Stimulated activated CD8-positive, alpha-beta memory T cell treated with anti-CD3 and anti-CD28 coated beads, Interleukin-15, amount 100 ng/mL, for 1 hour (primary cell): ENCODE measurements around the gene HAND1.

ENCODE experiments used
- DNase-seq: peaks from one replicate; pipeline ENCODE4 v3.0.0-alpha.2; 2020; ENCODE audit warnings: low read depth

HAND1 gene

DNA sequence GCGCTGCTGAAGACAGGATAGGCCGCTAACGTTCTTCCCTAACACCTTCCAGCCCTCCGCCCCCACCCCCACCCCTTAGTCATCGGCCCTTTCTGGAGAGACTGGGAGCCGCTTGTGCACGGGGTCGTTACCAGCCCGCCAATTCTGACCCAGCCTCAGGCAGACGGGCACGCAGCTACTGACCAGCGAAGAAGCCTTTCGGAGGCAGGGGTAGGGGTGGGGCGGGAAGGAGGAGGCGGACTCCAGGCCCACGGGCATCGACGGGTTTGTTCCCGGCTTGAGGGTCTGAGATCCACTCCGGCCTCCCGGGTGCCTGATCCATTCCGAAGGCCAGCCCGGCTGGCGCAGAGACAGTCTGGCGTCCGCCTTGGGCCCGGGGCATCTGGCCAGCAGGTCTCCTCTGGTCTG, 729 bp upstream of the HAND1 start:
- DNase-seq, result no peak

DNA sequence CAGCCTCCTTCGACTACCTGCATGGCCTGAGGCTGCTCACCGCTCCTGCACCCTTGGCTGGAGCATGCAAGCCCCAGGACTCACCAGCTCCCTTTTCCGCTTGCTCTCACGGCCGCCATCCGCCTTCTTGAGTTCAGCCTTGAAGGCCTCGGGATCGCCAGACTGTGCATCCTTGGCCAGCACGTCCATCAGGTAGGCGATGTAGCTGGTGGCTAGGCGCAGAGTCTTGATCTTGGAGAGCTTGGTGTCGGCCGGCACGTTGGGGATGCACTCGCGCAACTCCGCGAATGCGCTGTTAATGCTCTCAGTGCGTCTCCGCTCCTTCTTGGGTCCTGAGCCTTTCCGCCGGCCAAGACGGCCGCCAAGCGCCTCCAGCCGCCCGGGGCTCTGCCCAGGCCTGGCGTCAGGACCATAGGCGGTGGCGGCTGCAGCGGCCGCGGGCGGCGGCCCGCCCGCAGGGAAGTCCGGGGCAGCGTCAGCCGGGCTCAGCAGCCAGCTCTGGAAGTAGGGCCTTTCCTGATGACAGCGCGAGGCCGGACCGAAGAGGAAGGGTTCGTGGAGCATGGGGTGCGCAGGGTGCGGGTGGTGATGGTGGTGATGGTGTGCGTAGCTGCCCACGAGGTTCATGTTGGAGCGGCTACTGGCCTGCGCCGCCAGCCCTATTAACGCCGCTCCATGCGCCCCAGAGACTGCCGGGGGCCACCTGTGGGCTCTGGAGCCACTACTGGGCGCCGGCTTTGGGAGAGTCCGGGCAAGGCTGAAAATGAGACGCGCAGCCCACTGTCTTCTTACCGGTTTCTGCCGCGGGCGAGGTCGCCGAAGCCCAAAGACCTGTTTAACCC, 424 bp downstream of the HAND1 start:
- DNase-seq, result no peak

DNA sequence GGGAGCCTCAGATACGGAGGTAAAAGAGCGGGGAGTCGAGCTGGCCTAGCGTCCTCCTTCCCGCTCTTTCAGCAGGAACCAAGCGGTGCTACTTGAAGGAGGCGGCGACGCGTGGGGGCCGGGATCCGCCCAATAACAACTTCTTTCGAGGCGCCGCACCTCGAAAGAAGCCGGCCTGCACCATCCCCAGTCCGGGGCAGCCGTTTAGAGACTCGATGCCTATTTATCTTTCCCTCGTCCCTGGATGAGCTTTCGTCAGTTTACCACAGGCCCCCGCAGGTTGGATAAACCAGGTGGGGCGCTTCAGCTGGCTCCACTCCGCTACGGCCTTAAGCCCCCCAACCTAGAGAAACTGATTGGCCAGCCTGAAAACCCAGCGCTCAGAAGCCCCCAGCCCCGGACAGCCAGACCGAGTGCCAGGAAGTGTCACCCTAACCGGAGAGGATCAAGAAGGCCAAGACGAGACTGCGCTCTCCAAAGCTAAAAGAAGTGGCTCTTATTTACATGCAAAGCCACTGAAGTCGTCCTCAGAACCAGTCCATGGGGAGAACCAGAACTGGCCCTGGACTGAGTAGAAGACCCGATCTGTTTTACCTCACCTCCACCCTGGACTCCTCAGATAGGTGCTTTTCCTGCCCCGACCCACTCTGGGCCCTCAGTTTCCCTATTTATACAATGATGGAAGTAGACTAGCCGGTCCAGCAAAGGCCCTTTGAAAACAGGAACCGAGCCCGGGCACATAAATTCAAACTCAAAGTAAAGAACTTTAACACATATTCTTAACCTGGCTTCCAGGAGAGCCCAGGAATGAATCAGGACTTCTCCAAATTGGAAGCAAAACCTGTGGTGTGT, 1.4 kb downstream of the HAND1 start:
- no peak for DNase-seq

DNA sequence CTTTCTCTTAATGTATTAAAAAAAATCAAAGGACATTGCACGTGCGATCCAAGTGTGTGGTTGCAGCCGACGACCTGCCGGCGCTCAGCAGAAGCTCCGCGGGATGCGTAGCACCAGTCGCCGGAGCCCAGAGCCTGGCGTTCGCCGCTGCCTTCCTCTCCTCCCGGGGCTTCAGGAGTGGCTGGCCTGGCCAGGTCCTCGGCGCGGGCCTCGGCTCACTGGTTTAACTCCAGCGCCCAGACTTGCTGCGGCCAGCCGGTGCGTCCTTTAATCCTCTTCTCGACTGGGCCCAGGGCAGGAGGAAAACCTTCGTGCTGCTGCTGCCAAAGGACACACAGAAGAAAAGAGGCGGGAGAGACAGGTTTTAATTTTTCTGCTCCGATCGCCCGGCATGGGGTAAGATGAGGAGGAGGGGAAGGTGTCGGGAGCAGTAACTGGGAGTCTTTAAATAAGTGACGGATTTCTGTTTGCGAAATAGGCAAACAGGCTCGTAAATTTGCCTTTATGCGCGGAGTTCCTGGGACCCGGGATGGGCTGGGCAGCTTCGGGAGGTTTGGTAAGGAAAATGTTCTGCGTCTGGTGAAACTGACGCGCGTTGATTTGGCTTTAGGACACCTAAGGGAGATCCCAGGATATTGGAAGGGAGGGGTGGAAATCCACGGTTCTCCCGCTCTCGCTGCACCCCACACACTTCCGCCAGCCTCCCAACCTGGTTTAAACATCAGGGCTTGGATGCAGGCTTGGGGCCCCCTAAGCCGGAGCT, 2.3 kb downstream of the HAND1 start:
- DNase-seq, result no peak

DNA sequence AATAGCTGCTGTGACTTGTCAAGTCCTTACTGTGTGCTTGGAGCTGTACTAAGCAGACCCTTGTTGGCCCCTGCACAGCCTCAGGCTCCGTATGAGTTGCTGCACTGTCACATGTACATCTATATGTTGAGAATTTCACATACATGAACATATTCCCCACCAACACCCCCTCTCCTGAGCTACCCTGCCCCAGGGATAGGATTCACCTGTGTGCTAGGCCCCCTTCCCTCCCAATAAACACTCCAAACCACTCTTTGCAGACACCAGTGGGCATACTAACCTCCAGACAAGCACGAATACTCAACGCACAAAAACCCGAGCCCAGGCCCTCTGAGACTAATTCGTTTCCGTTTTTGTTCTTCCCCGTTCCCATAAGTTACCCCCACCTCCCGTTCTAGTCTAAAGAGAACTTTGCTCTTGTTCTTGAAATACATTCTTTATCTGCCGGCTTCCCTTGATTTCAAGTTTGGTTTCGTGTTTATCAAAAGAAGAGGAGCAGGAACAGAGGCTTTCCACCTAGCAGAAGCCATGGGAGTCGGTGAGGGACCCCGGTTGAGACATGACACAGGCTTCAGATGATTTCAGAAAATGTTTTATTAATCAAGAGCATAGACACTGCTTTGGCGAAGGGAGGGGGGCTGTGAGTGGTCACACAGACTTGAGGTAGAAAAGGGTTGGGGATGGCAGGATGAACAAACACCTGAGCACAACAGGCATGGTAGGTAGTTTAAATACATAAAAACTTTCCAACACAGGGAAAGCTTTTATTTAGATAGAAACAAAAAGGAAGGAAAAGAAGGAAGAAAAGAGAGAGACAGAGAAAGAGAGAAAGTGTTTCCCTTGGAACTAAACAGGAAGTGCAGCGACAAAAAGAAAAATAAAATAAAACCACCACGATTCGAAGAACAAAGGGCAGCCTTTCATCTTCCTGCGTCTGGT, 3.4 kb downstream of the HAND1 start:
- no peak for DNase-seq

DNA sequence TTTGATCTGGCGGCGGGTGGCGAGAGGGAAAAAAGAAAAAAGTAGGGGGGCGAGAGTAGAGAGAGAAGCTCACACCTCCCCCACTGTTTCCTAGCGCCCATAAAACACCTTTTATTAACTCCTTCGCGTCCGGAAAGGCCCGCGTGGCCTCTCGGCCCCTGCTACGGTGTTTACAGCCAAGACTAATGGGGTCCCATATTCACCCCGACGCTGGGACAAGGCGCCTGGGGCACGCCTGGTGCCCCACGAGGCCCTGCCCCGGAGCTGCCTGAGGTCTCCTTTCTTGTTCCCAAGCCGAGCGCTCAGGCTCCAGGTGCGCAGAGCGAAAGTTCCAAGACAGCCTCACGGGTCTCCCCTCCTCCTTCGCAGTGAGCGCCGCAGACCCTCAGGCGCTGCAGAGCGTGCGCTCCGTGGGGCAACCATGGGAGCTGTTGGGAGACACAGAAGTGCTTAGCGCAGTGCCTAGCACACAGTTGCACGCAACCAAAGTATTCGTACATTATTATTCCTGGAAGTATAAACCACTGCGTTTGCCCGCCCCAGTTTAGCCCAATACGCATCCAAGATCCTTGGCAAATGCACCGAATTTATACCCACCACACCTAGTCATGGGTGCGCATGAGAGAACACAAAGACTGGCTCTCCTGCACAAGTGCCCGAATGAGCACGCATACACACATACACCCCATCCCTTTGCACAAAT, 4.3 kb downstream of the HAND1 start:
- no peak for DNase-seq

DNA sequence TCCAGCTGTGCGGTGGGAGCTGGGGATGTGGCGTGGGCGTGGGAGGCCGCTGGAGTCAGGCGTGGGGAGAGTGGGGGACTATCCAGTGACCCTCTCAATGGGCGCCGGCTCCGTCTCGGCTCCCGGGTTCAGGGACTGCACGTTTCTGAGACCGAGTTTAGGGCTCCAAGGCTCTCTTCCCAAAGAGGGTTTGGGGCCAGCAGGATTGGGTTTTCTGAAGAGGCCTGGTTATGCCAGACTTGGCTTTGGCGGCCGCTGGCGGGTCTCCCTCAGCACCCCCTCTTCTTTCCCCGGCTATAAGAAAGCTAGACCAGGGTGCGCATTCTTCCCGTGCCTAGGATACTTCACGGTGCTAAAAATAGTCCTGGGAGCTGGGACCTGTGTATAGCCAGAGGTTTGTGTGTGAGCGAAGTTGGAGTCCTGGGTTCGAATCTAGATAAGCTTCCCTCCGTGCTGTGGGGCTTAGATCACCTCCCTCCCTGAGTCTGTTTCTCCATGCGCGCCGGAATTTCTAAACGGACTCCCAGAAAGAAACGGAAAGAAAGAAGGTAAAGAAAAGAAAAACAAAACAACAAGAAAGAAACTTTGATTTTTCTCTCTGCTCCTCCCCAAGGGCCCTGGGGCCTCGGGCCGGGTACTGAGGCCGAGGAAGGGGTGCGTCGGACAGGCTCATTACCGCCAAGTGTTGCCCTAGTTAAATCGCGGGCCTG, 5.0 kb downstream of the HAND1 start:
- DNase-seq, result no peak

DNA sequence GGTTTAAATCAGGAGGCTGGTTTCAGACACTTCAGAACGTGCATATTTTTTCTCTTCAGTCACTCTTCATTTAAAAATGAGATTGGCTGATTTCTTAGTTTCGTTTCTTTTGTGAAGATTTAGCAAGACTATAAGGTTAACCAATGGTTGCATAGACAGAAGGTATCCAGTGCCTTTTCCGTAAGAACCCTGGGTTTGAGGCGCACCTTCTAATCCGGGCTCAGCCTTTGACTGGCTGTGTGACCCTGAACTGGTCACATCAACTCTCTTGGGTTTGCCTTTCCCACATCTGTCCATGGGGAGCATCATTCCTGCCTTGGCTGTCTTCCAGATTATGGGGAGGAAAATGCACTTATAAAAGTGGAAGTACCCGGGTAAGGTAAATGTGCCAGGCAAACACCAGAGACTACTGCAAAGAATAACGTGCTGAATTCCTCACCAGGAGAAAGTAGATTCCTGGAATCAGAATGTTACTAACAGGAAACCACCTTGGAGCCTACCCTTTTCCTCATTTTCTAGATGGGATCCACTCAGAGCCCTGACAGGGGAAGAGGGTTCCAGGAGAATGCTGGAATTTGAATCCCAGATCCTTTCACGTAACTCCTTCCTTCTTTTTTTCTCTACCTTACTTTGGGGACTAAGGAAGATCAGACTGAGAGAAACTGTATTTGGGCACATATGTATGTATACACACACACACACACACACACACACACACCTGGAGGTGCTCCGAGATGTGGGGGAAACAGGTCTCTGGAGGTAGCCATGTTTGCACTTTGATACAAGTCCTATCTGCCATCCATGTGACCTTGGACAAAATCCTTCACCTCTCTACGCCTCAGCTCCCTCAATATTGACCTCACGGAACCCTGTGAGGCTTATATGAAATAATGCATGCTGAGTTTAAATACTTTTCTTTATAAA, 6.8 kb downstream of the HAND1 start:
- no peak for DNase-seq

DNA sequence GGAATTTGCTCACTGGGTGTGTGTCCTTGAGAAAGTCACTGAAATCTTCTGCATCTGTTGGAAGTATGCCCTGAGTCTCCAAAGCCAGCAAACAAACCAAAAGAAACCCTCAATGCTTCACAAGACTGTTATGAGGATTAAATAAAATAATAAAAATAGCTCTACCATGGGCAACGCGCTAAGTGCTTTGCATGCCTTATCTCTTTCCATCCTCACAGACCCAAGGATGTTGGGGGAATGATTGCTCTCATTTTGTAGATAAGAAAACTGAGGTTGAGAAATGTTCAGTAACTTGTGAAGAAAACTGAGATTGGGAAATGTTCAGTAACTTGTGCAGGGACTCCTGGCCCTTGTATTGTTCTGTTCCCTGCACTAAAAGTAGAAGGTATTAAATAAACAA, 7.9 kb downstream of the HAND1 start:
- no peak for DNase-seq

DNA sequence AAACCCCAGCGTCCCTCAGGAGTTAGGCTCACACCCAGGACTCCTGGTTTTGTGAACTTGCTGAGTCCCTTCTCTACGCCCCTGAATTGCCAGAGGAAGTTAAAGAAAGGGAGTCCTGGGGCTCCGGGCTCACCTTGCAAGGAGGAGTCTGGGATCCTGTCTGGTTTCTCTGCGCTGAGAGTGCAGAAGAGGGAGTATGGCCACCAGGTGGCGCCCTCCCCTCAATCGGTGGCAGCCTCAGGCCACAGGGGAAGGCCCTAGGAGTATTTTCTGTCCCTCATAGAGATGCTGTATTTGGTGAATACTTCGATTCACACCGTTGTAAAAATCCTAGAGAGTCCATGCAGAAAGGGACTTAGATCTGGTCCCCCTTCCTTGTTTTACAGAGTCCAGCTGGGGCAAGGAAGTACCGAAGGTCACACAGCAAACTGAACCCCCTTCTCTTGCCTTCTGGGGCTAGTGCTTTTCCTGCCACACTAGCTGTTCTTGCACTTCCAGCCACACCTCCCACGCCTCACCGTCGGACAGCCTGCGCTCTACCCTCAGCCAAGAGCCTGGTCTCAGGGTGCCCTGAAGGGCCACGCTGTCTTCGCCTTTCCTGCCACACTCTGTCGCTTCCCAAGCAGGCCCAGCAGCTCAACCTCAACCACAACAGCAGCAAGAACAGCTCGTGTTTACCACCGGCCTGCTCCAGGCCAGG, 10.2 kb downstream of the HAND1 start:
- peak; percentile 57 for DNase-seq

DNA sequence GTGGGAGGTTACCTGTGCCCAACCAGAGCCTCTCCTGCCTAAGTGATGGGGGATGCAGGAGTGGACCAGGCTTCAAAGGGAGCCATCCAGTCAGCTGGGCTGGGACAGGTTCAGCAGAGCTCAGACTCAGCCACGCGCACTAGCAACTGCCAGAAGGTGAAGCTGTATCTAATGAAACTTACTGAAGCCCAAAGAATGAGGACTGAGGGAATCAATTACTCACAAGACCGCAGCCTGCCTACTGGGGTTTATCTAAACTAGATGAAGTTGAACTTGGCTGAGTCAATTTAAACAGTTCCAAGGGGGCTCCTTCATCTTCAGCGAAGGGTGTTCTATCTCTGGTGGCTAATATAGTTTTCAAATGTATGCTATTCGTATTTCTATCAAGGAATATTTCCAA, 11.4 kb downstream of the HAND1 start:
- DNase-seq, result no peak

DNA sequence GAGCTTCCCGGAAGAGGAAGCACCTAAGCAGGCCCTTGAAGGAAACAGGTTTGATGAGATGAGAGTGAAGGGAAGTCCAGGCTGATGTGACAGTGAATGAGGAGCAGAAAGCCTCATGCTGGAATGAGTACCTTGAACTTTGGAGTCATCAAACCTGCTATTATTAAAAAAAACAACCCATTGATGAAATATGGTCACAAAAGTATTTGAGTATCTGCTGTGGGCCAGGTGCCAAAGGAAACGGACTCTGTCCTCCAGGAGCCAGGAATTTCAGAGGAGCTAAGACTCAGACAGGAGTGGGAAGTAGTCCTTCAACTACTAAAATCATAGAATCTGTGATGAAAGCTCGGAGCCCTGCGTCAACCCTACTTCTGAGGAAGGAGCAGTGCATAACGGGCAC, 11.9 kb downstream of the HAND1 start:
- DNase-seq, result no peak

DNA sequence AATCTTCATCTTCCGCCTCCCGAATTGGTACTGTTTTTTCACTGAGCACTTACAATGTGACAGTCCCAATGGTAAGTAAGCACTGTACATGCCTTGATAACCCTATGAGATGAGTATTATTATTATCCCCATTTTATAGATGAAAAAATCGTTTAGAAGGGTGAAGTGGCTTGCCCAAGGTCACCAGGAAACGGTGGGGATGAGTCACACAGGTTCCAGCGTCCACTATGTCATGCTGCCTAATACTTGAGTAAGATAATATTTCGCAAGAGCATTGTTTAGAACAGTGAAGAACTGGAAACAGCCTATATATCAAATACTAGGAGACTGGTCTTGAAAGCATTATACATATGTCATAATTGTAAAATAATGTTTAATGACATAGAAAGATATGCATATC, 12.9 kb downstream of the HAND1 start:
- no peak for DNase-seq

DNA sequence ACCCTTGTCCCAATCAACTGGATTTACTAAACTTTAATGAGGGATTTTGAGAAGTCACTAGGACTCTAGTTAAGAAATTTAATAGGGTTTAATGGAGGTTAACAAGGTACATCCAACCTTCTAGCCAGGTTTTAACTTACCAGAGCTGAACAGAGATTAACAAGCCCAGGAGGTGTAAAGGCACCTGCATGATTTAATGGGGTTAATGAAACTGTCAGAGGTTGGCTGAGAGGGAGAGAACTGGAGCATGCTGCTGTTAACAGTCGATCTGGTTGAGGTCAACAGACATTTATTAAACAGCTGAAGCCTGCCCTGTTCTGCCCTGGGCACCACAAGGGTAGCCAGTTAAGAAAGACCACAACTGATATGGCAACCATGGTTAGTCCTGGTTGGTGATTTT, 13.6 kb downstream of the HAND1 start:
- DNase-seq, result no peak

DNA sequence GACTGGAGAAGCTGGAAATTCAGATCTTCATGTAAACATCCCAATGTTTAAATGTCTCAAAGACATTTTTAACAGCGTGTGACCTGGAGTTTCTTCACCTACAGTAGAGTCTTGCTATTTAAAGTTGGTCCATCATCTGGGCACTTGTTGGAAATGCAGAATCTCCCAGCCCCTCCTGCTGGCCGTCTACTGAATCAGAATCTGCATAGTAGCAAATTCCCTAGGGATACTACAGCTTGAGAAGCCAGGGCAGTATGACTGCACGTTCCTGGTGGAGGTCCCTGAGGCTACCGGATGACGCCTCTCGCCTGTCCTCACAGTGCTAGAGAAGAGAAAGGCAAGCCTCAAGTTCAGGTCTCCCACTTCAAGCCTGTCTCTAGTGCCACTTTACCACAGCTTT, 16.5 kb downstream of the HAND1 start:
- no peak for DNase-seq

DNA sequence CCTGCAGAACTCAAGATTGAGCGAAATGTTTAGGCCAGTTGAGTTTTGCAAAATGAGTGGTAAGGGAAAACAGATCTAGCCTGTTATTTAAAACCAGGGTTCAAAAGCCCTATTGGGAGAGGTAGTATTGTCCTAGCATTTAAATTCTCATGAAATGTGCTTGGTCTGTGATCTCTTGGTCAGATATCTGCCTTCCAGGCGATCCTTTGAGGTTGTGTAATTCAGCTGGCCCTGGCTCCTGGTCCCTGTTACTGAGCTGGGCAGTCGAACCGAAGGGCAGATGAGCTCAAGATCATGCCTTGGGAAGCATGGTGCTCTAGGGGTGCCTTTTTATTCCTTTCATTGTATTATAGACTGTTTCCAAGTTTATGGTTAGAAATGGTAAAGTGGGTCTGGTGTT, 17.9 kb downstream of the HAND1 start:
- no peak for DNase-seq

DNA sequence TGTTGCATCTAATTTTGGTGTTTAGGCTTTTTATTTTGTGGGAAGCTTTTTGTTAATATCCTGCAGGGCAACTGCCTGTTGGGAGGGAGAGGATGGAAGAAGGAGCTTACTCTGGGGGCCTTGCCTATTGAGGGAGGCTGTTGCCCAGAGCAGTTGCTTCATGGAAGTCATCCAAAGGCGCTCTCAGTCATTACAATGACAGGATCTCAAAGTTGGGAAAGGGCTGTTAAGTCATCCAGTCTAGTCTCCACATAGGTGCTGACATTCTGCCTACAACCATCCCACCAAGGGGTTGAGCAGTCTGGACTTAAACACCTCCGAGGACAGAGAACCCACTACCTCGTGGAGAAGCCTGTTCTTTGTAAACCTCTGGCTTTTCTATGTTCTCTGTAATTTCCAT, 19.0 kb downstream of the HAND1 start:
- no peak for DNase-seq

DNA sequence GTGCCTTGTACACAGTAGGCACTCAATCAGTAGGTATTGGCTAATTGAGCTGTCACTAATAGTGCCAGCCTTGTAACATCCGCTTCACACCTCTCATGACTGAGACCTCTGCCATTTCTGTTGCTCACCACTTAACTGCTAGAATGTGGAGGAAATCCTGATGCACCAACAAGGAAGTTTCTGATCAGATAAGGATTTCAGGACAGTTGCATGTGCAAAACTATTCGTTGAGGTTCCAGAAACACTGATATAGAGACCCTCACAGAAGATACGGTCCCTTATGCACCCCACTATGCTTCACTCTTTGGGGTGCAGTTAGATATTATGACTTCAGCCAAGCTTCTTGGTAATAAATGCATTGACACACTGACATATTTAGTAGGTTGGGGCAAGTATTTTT, 21.5 kb downstream of the HAND1 start:
- DNase-seq, result no peak

DNA sequence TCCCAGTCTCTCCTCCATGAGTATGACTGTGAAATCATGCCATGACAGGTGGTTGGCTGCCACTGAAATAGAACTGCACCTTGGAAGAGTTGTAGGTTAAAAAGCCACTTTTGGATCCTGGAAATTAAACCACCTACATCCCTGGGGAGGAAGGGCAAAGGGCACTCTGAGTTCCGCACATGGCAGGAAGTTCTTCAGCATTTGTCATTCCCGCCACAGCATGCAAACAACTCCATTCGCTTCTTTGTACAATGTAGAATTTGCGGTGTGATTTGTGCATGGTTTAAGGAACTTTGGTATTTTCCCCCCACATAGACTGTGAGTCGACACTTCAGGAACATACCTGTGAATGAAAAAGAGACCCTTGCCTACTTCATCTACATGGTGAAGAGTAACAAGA, 22.4 kb downstream of the HAND1 start:
- no peak for DNase-seq
